Cerebellar nuclear complex (tissue), 1 donor: ENCODE data around the gene GPR31.
"Not testable (repeated sequence)": the region's sequence is repeated elsewhere in the genome, so short reads cannot be mapped to it uniquely, and the experiment has no call there.

Experiments
- DNase-seq, 2 experiments: peaks; one replicate each; lab custom pipeline; 2025; lab: John Stamatoyannopoulos, UW

The GPR31 gene, protein sequence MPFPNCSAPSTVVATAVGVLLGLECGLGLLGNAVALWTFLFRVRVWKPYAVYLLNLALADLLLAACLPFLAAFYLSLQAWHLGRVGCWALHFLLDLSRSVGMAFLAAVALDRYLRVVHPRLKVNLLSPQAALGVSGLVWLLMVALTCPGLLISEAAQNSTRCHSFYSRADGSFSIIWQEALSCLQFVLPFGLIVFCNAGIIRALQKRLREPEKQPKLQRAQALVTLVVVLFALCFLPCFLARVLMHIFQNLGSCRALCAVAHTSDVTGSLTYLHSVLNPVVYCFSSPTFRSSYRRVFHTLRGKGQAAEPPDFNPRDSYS

GRCh38 chr6:167157863-167158262 is at the start of gene GPR31:
Gene GPR31 (minus strand): TSS chr6:167157980. CDS start chr6:167157831, 149 bp downstream.
- DNase-seq: no peak

DNA sequence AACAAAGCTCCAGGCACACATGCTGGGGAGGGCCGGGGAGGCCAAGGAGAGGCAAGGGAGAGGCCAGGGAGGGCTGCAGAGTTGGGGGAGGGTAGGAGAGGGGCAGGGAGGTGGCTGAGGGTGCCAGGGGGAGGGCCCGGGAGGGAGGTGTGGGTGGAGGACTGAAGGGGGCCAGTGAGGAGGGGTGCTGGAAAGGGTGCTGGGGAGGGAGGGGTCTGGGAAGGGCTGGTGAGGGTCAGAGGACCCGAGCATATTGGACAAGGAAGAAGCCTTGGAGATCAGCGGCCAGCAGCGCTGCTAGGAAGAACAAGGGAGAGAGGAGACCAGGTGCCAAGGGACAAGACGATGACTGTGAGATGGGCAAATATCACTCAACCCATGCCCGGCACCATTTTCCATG is 49.7 kb upstream of the GPR31 start:
- DNase-seq: no peak

DNA sequence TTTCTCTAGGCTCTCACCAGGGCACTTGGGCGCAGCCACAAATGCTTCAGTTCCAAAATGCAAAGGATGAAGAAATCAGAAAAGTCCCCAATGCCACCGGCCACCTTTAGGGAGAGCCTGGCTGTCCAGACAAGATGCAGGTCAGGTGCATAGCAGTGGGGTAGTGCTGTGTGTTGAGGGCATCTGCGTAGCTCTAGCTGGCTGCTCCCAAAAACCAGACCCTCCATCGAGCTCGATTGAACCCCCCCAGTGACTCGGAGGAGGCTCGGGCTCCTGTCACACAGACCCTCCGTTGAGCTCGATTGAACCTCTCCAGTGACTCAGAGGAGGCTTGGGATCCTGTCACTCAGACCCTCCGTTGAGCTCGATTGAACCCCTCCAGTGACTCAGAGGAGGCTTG is 47.5 kb upstream of the GPR31 start:
- DNase-seq: not testable (repeated sequence)

DNA sequence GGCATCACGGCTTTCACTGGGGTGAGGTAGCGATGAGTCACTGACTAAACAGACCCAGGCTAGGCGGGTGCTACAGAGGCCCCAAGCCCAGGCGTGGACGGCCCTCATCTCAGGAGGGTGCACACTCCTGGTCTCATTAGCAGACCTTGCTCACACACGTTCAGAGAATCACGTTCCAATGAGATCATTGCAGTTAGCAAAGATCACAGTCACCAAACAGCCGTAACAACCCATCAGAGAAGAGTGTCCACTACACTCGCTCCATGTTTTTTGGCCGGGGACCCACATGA is 46.2 kb upstream of the GPR31 start:
- not testable (repeated sequence) for DNase-seq

DNA sequence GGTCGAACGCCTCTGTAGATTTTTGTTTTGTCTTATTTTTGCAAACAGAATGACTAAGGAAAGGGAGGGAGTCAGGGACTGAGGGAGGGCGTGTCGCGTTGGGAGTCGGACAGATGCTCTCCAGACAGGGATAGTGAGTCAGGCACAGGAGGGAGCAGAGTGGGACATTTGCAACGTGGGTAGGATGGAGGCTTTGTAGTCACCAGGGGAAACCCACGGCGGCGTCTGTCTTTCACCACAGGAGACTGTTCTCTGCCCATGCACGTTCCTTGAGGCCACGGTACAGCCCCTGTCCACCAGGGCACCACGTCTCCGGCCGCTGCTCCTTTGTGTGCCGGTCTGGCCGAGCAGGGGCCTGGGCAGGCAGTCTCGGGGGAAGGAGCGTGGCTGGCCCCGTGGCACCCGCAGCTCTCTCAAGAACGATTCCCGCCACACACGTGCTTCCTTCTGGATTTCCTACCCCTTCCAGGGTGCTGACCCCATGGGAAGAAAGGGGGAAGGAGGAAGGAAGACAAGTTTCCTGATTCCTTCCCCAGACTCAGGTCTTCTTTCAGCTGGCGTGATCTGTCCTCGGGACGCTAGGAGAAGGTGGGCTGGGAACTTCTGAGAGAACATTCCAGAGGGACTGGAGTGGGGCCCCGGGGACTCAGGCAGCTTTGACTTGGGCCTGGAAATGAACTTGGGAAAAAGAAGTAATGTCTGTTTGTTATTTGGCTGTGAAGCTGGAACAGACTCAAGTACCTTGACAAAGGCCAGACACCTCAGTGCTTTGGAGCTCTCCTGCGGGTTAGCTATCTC is 45.7 kb upstream of the GPR31 start:
- not testable (repeated sequence) for DNase-seq

- DNase-seq: not testable (repeated sequence)
These were observed 44.8 kb upstream of the GPR31 start for GRCh38 chr6:167202613-167203012.

- no peak for DNase-seq
These were observed 43.0 kb upstream of the GPR31 start for GRCh38 chr6:167200806-167201205.

DNA sequence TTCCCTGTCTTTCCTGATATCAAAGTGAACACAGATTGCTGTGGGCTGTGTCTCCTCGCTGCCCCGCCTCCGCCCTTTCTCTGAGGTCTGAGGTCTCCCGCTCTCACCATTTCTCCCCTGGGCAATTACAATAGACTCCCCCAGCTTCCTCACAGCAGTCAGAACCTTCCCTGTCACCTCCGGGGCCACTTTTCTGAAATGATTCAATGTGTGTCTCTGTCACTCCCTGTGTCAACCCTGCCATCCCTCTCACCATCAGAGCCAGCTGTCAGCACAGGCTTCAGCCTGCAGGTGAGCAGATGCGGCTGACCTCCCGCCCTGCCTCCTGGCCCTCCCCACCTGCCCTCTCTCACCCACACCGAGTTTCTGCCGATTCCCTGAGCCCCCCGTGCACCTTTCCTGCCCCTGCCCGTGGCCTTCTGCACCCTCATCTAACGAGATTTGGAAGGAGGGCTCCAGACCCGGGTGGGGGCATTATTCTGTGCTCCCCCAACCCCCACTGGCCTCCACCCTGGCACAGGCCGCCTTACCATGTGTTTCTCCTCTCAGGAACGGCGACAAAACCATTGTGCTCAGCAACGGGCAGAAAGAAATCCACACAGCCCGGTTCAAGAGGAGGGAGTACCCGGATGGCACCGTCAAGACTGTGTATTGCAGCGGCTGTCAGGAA is 38.3 kb upstream of the GPR31 start:
- DNase-seq: not testable (repeated sequence)

GRCh38 chr6:167193515-167194125 is 35.8 kb upstream of the GPR31 start:
- not testable (repeated sequence) for DNase-seq

GRCh38 chr6:167191043-167191583 is 33.3 kb upstream of the GPR31 start:
- not testable (repeated sequence) for DNase-seq

GRCh38 chr6:167187275-167187674 is 29.5 kb upstream of the GPR31 start:
- not testable (repeated sequence) for DNase-seq

- not testable (repeated sequence) for DNase-seq
These were observed 27.3 kb upstream of the GPR31 start for GRCh38 chr6:167185101-167185500.

DNA sequence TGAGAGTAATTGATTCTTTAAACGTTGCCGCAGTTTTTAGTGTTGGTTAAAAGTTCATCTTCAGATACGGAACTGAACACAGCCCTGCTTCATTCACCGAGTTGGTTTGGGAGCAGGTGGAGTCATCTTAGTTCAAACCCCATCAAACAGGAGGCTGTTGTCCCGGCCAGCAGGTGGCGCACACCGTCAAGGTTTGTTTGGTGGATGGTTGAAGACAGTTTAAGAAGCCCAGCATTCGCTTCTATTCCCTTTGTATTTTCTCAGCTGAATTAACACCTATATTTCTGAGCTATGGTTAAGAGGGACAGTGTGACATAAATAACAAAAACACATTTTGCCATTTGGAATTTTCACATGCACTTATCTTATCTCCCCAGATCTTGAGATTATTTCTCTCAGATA is 25.1 kb upstream of the GPR31 start:
- DNase-seq: not testable (repeated sequence)

DNA sequence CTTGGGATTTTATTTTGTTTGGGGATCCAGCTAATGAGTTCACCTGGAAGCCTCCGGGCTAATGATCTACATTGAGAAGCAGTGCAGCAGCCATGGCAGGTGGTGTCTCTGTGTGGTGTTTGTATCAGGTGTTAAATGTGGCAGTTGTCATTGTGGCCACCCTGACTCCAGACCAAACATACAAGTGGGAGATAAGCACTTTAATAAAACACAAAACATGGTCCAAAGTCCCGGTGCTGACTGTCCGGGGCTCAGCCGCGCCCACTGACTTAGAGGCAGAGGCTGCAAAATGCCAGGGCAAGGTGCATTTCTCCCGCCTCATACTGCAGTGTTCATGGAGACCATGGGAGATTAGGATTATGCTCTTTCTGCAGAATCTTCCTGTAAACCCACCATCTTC is 23.6 kb upstream of the GPR31 start:
- not testable (repeated sequence) for DNase-seq

GRCh38 chr6:167180086-167180485 is 22.3 kb upstream of the GPR31 start:
- not testable (repeated sequence) for DNase-seq

DNA sequence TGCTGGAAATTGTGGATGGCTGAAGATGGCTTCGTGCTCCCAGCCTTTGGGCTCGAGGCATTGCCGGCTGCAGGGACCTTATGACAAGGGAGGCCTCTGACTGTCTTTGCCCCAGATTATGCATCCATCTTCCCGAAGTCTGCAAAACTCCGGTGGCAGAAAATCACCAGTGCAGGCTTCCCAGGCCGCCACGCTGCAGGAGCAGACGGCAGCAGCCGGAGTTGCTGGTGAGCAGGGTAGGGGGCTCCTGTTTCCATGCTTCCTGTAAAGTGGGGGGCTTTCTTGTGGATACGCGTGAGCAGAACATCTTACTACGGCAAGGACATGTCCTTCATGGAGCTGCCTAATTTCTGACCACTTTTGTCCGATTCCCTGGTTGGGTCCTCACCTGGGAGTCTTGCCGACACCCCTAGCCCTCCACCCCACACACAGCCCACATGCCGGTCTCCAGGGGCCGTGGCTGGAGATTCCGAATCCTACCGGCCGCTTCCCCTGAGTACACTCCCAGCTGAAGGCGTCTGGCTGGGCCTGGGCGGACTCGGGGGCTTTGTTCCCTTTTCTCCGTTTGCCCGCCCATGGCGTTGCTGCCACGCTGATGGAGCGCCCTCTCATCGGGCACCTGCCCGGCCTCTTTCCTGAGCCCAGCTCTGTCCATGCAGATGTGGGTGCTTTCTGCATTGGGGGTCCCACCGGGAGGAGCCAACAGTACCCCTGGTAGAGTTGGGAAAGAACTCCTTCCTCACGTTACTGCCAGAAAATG is 21.3 kb upstream of the GPR31 start:
- not testable (repeated sequence) for DNase-seq

DNA sequence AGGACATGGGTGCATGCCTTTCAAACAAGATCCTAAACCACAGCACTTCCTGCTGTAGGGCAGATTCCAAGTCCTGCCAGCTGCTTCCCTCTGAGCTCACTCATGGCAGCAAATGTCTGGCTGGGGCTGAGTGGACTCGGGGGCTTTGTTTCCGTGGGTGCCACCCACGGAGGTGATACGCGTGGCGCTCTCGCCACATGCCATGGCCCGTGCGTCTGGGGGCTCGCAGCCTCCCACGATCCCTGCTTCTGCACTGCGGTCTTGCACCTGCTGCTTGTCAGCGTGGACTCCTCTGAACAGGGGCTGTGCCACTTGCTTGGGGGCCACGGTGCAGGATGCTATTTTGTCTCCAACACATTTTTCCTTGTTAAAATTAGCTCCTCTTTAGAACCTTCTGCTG is 19.5 kb upstream of the GPR31 start:
- not testable (repeated sequence) for DNase-seq

GRCh38 chr6:167172011-167172410 is 14.2 kb upstream of the GPR31 start:
- DNase-seq: not testable (repeated sequence)

GRCh38 chr6:167171300-167171699 is 13.5 kb upstream of the GPR31 start:
- DNase-seq: not testable (repeated sequence)

DNA sequence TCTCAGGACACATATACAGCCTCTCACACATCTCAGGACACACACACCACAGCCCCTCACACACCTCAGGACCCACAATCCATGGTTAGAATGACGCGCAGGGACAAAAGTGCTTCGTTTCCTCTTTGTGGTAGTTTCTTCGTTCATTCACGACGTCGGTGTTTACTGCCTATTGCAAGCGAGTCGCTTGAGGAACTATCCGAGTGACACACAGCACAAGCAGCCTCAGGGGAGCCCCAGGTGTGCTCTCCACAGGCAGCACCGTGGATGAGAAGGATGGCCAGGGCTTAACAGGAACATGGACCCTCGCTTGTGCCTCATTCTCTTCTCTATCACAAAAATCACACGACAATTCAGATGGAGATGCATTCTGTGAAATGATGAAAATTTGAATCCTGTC is 12.1 kb upstream of the GPR31 start:
- DNase-seq: not testable (repeated sequence)

GRCh38 chr6:167168296-167168695 is 10.5 kb upstream of the GPR31 start:
- not testable (repeated sequence) for DNase-seq
